ENCODE results near the gene RPL35. TPM values are rescaled to one million over a fixed set of nuclear protein-coding genes. Genes with fewer than 3 reads are reported as not detected.

Gene RPL35
- total and polyA plus RNA-seq, 9 donors, result 752 to 7,796 (median 2,205) TPM

DNA sequence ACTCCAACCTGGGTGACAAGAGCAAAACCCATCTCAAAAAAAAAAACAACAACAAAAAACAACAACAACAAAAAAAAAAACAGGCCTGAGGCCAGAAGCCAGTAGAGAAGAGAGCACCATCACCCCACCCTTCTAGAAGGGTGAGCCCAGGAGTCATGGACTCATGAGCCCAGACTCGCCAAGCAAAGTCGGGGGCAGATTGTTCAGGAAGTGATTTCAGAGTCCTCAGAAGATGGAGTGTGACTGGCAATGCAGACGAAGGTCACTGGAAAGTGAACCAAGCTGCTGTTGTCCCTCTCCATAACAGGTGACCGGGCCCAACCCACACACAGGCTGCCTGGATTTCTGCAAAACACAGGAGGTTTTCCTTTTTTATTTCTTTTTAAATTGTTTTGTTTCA lies 17.5 kb downstream of the RPL35 start:
- DNase-seq, result no peak
- intact Hi-C loops (cut with DNase I), result no loop called here
- Histone ChIP-seq H3K36me3 (no peaks in the 10 kb centered on the region), H3K27me3 (no peaks in the 10 kb centered on the region), H3K9me3 (no peaks in the 10 kb centered on the region), H3K4me1 (ENCODE audit: insufficient read depth) (peaks cover 6% of the 10 kb centered on the region), H3K4me3 (no peak overlapping the region), H3K27ac (no peak overlapping the region)
- 75 to 85% (median 84%) methylated on average over 4 of the region's 4 CpGs for WGBS, 3 donors
- TF ChIP-seq POLR2A (IDR thresholded peaks at IDR 0.05) (no peak), CTCF (IDR thresholded peaks at IDR 0.05) (no peak), EP300 (IDR thresholded peaks at IDR 0.05) (no peak)

GRCh38 chr9:124843456-124844034 lies 18.2 kb downstream of the RPL35 start:
- 71 to 78% (median 77%) methylated on average over 11 of the region's 11 CpGs for WGBS, 3 donors
- Histone ChIP-seq H3K4me1 (ENCODE audit: insufficient read depth) (peaks cover 6% of the 10 kb centered on the region), H3K9me3 (no peaks in the 10 kb centered on the region), H3K36me3 (no peaks in the 10 kb centered on the region), H3K27ac (no peak overlapping the region), H3K4me3 (no peak overlapping the region), H3K27me3 (no peaks in the 10 kb centered on the region)
- TF ChIP-seq POLR2A (IDR thresholded peaks at IDR 0.05) (no peak), CTCF (IDR thresholded peaks at IDR 0.05) (no peak), EP300 (IDR thresholded peaks at IDR 0.05) (no peak)
- no peak for DNase-seq
- intact Hi-C loops (cut with DNase I), result no loop called here

DNA sequence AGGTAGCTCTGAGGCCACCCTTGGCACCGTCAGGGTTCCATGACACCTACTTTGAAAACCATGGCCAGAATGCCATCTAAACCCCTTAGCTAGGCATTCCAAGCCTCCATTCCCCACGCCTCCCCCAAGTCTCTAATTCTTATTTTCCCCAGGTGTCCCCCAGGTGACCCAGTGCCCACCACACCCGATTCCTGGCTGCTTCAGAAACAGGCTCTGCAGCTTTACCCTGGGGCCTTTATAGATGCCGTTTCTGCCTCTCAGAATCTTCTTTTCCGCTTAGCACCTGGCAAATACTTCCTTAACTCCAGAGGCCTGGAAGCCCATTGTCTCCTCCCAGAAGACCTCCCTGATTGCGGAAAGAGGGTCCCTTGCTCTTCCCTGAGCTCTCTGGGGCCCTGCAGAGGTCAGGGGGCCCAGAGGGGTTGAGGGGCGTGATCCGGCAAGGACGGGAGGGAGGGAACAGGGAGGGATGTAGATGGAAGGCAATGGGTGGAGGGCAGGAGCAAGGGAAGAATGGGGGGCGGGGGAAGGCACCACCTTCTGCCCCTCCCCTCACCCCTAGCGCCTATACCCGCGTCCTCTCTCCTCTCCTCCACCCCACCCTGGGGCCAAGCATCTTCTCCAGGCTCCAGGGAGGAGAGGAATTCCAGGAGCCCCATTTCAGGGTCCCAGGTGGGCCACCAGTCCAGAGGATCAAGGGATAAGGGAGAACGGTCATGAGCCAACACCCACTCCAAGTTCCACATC lies 20.5 kb downstream of the RPL35 start:
- no peaks in the 10 kb centered on the region for H3K9me3 ChIP-seq
- TF ChIP-seq CTCF (IDR thresholded peaks at IDR 0.05) (no peak), EP300 (IDR thresholded peaks at IDR 0.05) (no peak), POLR2A (IDR thresholded peaks at IDR 0.05) (no peak)
- intact Hi-C loops (cut with DNase I), result no loop called here
- H3K4me1 ChIP-seq (ENCODE audit: insufficient read depth), result peaks cover 6% of the 10 kb centered on the region
- no peaks in the 10 kb centered on the region for H3K27me3 ChIP-seq
- no peak overlapping the region for H3K27ac ChIP-seq
- no peak for DNase-seq
- WGBS, 3 donors, result 86 to 89% (median 89%) methylated on average over 14 of the region's 14 CpGs
- no peaks in the 10 kb centered on the region for H3K36me3 ChIP-seq
- H3K4me3 ChIP-seq, result no peak overlapping the region

DNA sequence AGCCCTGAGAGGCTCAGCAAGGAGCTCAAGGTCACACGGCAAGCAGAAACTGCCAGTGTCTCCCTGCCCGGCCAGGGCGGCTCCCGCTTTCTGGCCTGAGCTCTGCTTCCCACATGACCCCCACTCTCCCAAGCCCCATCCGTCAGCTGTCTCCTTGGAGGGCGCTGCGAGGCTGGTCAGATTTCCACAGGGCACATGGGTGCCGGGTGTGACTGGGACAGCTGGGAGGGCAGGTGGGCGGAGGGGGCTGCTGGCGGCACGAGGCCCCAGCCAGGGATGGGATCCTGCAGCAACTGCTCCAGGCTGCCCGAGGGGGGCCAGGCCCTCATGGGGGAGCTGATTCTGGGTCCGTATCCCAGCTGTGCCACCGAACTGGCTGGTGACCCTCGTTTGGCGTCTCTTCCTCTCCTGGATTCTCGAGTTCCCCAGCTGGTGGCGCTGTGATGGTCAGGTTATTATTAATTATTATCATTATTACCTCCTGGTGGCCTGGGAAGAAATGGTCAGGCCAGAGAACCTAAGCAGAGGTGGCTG lies 21.4 kb downstream of the RPL35 start:
- Histone ChIP-seq H3K36me3 (no peaks in the 10 kb centered on the region), H3K27me3 (no peaks in the 10 kb centered on the region), H3K4me1 (ENCODE audit: insufficient read depth) (peaks cover 8% of the 10 kb centered on the region), H3K4me3 (no peak overlapping the region), H3K9me3 (no peaks in the 10 kb centered on the region), H3K27ac (no peak overlapping the region)
- WGBS, 3 donors, result 31 to 50% (median 33%) methylated on average over 16 to 18 of the region's 18 CpGs
- intact Hi-C loops (cut with DNase I), result no loop called here
- DNase-seq, result no peak
- TF ChIP-seq CTCF (IDR thresholded peaks at IDR 0.05) (no peak), EP300 (IDR thresholded peaks at IDR 0.05) (no peak), POLR2A (IDR thresholded peaks at IDR 0.05) (no peak)

Data from ovary (tissue), 9 donors.